HG02588 (cell line): ENCODE data around the gene HOXB5.

Source experiments
- ATAC-seq: cut with Tn5 transposase; IDR thresholded peaks from one replicate; pipeline ENCODE4 v1.9.1; 2021; ENCODE audit warnings: mild to moderate bottlenecking, moderate library complexity; ENCODE audit not compliant: unreplicated experiment

The HOXB5 gene

DNA sequence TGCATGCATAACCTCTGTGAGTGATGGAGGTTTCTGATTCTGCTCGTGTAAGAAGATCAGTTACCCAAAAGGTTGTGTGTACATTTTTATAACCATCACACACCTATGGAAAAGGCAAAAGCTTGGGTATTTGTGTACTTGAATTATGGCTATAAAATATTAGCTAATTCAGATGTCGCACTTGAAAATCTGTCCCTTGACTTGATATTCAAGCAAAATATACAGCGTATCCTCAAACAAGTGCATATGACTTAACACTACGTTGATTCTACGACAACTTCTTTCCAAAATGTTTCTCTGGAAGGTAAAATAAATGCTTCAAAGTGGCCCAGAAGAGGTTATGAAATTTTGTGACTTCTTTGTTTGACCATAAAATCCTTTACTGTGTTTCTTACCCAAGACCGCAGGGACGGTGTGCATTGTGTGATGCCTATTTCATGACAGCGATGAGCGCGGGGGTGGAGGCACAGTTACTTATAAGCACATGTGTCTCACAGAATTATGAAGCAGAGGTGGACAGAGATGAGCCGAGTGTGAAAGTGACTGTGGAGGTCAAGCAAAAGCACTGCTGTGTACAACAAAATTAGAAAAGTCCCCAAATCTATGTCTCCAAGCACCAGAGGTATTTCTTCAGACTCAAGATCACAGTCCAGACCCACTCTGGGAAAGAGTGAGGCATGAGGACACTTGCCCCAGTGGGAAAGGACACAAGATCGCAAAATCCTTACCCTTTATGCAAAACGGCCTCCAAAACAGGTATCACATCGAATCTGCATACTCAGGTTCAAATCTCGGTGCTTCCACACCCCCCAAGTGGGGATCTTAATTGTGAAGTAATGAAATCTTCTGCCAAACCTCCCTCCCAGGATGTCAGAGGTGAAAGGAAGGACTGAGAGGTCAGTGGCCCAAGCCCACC, 36.7 kb upstream of the HOXB5 start:
- no peak for ATAC-seq

DNA sequence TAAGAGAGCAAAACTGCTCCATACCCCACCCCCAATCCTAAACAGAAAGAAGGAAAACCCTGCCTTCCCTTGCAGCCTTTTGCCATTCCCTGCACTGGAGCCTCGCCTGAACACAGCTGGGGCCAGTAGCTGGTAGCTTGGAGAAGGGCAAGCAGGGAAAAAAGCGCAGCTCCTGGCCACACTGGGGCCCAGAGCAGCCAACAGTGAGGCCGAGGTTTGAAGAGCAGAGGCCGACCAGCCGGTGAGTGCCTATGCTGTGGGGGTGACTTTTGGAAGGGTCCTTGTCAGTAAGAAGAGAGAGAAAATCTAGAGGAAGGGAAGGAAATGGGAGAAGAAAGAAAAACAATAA, 35.8 kb upstream of the HOXB5 start:
- ATAC-seq: no peak

DNA sequence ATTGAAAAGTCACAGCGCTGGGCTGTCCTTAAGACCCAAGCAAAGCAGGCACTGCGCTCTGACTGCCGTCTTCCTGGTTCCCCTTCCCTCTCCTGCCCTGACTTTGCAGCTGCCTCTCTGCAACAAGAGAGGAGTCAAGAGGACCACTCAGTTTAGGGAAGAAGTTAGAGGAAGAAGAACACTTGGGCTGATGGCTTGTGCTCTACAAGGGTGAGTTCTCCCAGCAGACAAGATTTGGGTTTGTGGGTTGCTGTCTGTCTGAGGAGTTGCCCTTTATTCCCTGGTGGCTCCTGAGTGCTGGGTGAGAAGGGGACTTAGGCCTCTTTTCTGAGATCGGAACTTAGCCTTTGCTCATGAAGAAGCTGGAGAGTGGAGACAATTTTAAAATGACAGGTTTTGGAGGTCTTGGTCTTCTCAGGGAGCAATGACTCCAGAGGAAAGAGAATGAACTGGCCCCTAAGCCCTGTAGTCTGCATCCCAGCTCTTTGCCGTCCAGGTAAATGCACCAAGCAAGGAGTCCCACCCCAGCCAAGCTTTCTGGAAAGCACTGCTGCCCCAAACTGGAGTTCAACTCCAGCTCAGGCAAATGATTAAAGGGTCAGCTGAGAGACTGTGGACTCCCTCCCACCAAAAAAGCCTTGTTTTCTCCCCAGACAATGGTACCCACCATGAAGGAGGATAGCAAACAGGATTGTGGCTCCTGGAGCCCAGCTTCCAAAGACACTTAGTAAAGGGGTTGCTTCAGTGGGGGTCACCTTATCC, 35.3 kb upstream of the HOXB5 start:
- ATAC-seq: no peak

DNA sequence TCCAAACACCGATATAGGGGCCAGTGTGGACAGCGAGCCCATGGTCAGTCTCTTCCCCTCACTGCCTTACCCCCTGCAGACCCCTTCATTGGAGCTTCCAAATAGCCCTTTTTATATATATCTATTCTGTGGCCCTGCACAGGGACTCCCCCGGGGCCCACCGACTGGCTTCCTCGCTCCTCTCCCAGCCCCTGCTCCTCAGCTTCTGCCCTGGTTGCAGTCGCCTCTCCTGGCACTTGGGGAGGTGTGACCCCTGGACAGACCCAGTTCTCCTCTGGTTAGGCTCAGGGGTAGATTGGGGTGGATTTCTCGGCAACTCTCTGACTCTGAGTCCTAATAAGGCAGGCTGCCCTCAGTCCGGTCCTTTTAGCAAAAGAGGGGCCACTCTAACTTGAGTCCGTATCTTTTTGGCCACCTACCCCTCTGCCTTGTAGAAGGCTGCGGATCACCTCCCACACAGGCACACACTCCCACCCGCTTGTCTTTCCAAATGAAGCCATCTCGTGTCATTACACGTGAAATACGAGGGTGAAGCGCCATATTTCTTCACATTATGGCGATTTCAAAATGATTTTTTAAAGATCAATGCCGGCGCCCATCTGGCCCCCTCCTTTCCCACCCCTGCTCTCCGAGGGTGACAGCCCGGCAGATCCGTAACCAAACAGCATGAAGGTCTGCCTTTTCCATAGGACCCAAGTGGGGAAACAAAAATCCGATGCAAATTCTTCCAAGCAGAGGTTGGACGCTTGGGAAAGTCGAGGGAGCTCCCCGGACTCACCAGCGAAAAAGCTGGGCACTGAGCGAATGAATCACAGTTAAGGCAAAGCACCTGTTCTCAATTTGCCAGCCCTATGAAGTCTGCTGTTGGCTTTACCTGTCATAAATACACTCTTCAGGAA, 34.3 kb upstream of the HOXB5 start:
- no peak for ATAC-seq

DNA sequence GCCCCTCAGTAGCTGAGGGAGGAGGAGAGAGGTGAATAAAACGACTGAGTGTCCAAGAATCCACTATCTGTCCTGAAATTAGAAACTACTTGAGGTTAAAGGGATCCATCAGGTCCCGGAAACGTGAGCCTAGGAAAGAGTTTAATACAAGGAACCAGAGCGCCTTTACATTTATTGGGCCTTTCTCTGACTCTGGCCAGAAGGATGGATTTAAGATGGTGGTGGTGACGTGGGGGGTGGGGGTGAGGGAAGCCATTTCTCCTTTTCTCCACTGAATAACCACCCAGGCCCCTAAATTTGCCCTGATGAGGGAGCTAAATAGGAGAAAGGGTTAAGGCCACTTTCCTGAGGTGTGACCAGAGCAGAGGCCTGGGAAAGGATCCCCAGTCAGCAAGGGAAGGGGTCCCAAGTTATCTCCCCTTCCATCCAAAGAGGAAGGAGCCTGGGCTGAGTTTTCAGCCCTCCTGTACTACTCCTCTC, 33.6 kb upstream of the HOXB5 start:
- ATAC-seq: no peak

DNA sequence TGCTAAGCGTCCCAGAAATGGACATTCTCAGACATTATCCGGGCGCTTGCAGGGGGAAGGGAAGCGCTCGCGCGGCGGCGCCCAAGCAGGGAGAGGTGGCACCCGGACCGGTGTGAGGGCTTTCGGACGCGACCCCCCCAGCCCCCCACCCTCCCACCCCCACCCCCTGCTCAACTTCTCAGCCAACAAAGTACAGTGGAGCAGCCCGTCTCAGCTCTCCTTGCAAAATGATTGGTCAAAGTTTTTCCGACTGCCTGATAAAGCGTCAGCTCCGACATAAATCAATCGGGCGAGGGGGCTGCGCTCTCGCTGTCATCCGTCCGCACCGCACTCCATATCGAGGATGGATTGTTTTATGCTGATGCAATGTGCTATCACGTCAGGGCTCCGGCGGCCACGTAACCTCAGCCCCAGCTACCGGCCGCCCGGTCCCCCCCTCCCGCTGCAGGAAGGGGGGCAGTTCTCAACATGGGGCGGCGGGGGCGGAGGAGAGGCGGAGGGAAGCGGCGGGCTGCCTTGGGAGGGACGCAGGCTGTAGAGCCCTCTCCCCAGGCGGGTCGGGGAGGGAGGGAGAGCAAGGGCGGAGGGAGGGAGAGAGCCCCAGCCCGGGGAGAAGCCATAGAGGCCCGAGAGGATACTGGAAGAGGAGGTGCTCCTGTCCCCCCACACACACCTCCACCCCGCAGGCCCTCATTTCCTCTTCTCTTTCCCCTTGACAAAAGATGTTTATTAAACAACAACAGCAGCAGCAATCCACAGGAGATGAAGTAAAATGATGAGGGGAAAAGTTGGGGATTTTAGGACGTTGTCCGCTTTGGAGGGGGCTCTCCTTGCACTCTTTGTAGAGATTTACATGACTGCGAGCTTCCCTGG, 32.9 kb upstream of the HOXB5 start, which contains the start of gene HOXB9:
TSS of gene HOXB9 (minus strand) at position 114 of the 873 bp plus-strand sequence. CDS start at position 25, 89 bp downstream.
- no peak for ATAC-seq

DNA sequence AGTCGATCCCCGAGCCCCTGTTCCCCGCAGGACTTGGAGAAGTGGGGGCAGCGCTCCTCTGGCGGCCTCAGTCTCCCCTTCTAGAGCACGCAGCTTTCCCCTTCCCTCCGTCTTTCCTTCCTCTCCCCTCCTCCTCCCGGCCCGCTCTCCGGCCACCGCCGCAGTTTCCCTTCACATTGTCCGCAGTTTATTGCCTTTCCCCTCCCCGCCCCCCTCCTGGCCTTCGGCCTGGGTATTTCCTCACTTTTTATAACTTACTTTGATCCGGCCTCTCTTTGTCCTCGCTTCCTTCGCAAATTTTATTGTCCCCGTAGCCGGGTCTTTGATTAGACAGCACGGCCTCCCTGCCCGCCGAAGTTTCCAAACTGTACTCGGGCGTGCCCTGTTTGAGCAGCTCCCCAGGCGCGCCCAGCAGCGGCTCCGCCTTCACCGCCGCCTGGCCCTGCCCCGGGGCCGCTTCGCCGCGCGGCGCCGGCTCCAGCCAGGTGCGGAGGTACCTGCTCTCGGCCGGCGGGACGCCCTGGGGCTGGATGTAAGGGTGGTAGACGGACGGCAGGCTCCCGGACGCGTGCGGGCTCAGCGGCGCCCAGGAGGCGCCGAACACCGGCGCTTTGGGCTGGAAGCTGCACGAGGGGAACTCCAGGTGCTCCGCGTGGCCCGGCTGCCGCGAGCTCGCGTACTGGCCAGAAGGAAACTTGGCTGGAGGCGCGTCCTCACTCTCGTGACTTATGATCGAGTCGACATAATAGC, 32.1 kb upstream of the HOXB5 start:
- ATAC-seq: no peak

DNA sequence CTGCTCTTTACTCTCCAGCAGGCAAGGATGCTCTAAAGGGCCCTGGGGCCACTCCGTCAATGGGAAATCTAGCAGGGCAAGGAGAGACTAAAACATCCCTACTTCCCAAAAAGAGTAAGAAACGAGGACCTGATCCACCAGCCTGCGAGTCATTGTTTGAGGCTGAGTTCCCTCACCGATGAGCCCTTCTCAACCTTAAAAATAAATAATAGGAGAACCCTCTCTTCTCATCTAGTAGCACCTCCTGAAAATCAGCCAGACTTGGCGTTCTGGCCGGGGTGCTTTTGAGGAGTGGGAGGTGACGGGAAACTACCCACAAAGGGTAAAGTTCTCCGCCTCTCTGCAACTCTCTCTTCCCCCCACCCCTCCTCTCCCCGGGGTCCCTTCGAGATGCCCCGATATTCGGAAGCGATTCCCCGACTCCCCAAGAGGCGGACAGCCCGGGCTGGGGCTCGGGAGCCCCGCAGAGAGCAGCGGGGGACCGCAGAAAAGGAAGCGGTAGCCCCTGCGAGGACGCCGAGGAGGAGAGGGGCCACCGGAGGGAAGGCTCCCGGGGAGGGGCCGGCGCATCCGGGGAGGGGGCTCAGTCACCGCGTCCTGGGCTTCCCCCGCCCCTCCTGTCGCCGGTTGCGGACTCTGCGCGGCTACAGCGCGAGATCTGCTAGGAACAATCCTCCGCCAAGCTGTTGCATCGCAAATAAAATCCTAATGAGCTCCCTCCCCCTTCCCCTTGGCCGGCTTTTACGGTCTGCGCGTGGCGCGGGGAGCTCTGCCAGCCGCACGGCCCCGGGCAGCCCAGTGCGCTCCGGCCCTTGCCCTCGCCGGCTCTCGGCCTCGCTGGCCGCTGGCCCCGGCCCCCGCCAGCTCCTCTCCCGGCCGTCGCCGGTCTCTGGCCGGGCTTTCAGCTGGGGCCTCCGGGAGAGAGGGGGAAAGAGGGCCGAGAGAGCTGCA, 31.2 kb upstream of the HOXB5 start:
- ATAC-seq: no peak

DNA sequence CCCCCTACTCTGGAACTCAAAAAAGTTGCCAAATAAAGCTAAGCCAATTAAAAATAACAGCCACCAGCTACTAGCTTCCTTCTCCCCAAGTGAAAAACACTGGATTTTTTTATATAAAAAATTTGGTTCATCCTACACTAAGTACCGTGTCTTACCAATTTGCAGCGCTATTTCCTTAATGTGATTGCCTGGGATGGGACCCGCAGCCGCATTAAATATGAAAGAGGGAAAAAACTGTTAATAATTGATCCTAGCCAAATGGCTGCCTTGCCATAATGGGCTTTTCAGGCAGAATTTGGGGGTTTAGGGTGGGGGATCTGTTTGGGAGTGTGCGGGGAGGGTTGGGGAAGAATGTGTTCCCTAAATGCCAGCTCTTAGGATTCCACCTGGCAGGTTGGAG, 30.5 kb upstream of the HOXB5 start:
- ATAC-seq: no peak

DNA sequence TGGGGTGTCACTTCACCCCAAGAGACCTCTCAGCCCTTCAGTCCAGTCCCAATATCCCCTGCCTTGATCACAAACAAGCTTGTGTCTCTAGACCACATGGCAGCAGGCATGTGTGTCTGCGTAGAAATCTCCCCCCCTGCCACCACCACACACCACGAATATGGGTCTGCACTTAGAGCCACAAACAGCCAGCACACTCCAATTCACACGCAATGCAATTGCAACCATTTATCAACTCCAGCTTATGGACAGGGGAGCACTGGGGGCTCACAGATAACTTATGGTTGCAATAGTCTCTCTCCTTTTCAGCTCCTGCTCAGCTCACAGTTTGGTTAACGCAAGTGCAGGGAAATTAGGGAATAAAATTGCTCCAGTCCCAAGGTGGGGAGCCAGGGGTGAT, 30.0 kb upstream of the HOXB5 start:
- no peak for ATAC-seq

DNA sequence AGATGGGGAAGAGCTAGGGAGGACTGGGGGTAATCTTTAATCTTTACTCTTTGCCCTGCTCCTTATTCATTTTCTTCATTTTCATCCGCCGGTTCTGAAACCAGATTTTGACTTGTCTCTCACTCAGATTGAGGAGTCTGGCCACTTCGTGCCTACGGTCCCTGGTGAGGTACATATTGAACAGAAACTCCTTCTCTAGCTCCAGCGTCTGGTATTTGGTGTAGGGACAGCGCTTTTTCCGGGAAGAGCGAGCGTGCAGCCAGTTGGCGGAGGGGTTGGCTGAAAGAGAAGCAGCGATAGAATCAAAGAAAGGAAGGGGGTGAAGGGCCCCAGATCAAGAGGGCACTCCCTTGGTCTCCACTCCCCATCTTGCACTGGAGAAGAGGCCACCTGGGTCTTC, 29.3 kb upstream of the HOXB5 start:
- ATAC-seq: no peak

DNA sequence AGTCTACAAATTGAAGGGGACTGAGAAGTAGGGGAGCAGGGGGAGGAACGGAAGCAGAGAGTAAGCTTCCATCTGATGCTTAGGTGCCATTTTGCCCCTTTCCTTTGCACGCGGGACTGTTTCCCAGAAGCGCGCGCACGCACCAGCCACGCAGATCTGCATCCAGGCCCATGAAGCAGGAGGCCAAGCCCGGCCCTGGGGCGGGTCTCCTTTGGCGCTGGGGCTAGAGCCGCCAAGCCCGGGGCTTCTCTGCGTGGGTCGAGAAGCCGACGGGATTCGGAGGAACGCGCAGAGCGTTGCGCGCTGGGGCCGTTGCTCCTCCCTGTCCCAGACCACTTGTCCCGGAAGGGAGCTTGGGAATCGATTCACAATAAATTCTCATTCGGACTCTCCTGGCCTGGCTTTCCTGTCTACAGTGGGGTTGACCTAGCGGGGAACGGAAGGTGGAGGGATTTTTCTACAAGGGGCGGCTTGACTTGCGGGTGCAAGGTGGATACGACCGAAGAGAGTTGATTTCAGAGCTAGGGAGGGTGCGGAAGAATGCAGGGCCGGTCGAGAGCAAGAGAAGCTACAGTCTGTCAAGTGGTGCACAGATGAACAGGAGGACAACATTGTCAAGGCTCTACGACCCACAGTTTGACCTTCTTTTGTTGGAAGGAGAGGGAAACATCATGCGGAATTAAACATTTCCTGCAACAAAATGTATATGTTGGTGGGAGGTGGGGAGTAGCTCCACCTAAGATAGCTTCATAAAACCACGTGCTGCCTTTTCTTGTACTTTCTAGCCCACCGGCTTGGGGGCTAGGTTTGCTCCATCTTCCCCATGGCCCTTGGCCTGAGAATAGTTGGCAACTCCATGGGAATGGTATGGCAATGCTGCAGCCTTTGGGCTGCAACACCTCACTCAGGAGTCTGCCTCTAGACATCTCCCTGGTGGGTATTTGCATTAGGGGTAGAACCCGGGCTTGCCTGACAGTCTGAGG, 28.1 kb upstream of the HOXB5 start:
- ATAC-seq: no peak

DNA sequence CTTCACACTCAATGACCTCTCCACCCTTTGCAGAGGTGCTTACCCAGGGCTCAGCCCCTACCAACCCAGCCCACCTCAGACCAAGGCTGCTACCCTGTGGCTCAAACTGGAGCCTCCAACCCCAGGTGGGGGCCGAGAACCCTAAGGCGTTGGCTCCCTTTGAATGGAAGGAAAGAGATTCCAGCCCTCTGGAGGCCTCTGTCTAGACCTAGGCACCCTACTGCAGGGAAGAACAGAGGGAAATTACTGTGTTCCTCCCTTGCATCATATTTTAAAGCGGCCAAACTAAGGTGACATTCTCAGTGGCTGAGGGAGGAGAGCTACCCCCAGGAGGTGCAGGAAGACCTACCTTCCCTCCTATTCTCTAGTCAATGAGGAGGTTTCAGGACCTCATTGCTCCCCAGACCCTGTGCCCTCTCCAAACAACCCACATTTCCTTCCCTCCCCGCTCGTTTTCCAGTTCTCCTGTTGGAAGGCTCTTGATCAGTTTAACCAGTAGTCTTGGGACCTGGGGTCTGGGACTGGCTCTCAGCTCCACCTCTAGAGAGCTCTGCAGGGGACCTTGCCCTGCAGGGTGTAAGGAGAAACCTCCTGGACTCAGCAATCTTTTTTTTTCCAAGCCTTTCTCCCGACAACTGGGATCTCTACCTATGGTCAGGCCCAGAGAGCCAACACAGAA, 27.0 kb upstream of the HOXB5 start:
- ATAC-seq: no peak

DNA sequence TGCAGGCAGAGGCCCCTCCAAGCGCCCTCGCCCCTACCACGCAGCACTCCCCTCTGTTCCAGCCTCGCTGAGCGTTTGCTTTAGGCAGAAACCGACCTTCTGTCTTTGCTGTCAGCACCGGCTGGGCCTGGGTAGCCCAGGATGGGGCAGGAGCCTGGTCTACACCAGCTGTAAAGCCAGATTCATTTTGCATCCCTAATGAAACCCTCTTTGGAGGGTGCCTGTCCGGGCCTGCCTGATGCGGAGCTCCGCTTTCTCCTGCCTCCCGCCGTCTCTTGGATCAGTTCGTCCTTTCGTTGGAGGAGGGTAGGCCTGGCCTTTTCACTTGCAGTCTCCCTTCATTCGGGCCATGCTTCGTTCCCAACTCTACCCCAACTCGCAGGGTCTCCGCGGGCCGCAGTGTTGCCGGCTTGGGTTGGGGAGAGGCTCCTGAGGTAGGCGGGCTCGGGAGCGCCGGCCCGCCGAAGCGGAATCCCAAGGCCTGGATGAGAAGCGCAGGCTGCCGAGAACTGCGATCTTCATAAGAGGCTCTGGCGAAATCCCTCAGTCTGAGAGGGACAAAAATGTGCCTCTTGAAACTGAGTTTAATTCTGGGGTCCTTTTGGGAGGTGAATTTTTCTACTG, 26.4 kb upstream of the HOXB5 start:
- no peak for ATAC-seq

DNA sequence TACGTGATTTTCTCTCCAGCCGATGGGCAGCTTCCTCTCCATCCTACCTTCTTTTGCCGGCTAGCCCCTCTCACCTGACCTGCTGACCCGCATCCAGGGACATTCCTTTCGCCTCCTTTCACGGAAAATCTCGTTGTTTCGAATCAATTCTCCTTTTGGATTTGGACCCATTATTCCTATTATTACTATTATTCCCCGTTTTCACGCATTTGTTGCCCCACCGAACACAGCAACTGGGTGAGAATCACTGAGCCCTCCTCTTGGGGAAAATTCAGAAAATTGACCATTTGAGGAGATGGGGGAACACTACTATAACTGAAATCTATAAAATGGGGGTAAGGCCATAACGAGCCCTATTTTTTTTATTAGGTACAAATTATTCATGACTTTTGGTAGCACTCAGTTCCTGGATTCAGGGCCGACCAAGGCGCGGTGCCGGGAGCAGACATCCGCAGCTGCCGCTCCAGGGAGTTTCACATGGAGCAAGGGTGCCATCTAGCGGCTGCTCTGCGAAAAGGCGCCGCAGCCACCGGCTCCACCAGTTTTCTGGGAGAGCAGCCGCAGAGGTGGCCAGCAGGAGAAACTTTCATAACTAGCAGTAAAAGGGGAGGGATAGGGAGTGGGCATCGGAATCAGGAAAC, 24.8 kb upstream of the HOXB5 start:
- no peak for ATAC-seq
